GM03348 (cell line): ENCODE data around the gene ITPR1.
A peak's percentile ranks its signal among the peaks of the same experiment; 100 is the strongest.

Source experiments
- DNase-seq: peaks from one replicate; pipeline ENCODE4 v3.0.0; 2012; ENCODE audit warnings: low spot score

ITPR1 gene

DNA sequence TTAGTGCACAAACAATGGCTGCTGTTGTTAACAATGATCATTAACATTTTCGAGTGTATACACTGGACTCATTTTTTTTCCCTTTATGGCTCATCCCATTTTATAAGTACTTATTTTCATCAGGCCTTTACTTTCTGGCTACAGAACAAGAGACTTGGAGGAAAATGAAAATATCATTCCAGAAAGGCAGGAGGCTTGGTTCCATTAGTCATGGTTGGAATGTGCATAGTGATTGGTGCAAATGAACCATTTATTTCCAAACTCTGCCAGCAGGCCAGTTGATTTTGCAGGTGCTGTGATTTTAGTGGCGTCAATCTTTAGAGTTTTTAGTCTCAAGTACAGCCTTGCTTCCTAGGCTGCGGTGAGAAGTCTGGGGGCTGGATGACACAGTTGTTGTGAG, 151.8 kb downstream of the ITPR1 start:
- peak; percentile 25 for DNase-seq

DNA sequence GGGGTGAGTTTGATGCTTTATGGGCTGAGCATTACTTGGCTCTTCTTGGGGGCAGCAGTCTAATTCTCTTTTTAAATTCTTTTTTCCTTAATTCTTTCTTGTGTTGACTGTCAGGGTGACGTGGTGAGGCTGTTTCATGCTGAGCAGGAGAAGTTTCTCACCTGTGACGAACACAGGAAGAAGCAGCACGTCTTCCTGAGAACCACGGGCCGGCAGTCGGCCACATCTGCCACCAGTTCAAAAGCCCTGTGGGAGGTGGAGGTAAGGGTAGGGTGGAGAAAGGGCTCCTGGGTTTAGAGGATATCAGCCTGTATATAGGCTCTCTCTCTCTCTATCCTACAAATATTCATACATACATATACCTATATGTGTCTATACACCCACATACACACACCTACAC, 152.3 kb downstream of the ITPR1 start:
- no peak for DNase-seq

DNA sequence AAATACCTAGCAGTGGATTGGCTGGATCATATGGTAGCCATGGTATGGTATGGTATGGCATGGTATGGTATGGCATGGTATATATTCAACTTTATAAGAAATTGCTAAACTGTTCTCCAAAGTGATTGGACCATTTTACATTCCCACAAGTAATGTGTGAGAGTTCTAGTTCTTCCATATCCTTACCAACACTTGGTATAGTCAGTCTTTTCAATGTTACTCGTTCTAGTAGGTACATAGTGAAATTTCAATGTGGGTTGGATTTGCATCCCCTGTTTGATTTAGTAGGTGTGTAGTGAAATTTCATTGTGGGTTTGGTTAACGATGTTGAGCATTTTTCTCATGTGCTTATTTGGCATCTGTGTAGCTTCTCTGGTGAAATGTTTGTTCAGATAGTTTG, 154.3 kb downstream of the ITPR1 start:
- DNase-seq = no peak

DNA sequence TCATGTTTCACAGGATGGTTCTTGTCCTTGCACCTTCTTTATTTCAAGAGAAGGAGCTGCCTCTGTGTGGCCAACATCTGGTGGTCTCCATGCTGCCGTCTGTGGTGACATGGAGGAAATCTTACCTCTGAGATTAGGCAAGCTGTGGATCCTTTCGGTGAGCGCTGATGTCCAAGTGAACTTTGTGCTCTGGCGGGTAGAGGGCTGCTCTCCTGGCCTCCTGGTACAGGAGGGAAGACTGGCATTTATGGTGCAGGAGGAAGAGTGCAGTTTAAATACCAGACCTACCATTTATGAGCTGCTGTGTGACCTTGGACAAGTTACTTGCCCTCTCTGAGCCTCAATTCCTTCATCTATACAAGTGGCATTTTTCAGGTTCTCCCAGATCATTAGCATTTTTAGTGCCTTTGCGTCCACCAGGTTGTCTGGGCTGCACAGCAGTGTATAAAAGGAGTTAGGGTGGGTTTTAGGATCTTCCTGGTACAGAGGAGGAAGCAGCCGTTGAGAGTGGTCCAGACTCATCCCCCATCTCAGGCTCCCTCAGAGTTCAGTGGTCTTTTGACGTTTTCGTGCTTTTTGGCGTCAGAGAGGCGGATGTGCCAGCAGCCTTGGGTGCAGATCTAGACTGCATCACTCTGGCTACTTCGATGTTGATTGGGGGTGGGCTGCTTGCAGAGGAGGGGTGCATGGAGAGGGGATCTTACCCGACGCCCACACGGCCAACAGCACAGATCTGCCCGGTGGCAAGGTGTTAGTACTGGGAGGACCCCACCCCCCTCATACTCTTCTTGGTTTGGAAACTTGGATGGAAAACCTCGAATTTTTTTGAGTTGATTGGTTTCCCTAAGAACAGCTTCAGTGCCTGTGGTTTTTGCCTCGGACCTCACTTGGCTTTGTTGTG, 162.2 kb downstream of the ITPR1 start:
- no peak for DNase-seq

DNA sequence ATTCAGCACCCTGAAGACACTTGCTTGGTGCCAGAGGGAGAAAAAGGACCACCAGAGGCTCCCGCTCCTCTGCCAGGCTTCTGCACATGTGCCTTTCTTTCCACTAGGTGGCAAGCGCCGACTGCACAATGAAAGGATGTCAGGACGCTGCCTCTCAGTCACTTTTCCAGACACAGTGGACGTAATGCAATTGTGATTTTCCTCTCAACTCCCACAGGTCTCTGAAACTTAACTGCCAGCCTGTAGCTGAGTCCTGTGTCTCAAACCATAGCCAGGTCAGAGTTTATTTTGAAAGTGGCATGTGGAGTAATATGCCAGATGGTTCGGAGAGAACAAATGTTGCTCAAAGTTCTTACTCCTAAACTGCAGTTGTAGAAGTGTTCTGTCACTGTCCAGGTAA, 162.9 kb downstream of the ITPR1 start:
- DNase-seq = peak; percentile 89

DNA sequence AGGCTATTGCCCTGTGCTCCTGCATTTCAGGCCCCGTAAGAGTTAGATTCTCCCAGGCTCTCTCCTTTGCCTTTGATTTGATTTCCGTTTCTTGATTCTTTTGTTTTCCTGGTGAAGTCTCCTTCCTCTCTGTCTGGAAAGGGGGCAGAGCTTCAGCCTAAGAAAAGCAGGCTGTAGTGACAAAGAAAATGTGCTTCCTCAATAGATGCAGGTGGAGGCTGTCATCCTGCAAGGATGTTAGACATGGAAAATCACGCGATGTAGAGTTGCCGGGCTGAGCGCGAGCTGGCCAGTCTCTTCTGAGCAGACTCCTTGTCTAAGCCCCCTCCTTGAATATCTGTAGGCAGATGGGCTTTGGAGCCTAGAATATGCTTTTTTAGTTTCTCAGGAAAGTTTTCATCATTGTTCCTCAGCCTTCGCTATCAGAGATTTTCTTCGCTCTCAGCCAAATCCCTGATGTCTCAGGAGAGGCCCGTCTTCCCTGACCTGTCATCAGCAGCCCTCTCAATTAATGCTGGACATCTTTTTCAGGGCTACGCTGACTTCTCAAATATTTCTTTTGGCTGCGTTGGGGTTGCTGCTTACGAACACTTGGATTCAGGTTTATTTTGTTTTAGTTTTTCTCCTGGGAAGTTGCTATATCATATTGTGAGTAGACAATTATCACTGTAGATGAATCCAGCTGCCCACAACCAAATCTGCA, 163.6 kb downstream of the ITPR1 start:
- DNase-seq = no peak

DNA sequence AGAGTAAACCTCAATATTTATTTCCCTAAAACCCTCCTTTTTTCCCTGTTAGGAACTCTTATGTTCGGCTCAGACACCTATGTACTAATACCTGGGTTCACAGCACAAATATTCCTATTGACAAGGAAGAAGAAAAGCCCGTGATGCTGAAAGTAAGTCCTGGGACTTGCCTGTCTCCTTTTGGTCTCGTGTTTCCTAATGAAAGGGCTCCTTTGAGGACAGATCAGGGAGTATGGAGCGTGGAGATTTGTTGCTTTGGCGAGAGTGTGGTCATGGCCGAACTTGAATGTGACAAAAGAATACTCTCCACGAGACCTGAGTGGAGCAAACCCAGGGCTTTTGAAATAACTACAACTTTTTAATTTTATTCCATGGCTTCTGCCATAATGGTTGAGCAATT, 167.8 kb downstream of the ITPR1 start:
- DNase-seq = no peak

DNA sequence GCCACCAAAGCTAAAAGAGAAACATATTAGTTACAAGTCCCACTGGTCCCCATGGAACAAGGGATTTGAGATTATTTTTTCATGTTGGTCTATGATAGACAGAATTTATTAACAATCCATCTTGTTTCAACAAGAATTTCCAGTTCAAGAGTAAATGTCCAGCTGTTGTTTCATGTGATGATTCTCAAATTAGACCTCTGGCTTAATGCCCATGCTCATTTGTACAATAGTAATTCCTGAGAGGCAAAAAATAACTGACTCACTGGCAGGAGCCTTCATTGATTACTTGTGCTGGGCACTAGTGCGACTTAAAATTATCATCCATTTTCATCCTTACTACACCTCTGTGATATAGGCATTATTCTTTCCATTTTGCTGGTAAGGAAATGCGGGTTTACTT, 171.3 kb downstream of the ITPR1 start:
- DNase-seq = no peak

DNA sequence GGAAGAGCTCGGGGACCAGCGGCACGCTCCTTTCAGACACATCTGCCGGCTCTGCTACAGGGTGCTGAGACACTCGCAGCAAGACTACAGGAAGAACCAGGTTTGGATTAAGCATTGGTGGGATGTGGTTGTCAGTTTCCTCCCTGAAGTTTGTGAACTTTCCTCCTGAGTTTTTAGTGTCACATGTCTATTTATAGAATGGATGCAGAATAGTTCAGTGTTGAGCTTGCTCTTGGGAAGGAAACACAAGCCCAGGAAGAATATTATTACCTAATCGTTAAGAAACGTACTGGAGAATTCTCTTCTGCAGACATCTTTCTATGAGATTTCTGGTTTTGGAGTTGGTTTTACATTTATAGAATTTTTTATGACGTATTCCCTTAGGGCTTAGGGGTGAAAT, 172.0 kb downstream of the ITPR1 start:
- no peak for DNase-seq

DNA sequence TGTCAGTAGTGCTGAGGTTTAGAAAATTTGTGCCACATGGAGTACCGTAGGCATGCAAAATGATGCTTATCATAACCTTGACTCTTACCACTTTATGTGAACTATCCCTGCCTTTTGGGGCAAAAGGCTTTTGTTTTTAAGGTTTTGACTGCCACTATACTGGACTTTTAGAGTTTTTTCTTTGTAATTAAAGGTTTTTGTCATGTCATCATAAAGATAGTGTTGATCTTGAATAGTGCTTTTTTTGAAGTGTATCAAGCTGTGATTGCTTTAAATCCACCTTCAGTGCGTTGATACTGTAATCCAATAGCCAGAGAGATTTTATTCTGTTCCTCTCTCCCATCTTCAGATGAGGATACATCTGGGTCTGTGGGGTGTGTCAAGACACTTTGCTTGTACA, 172.9 kb downstream of the ITPR1 start:
- no peak for DNase-seq

DNA sequence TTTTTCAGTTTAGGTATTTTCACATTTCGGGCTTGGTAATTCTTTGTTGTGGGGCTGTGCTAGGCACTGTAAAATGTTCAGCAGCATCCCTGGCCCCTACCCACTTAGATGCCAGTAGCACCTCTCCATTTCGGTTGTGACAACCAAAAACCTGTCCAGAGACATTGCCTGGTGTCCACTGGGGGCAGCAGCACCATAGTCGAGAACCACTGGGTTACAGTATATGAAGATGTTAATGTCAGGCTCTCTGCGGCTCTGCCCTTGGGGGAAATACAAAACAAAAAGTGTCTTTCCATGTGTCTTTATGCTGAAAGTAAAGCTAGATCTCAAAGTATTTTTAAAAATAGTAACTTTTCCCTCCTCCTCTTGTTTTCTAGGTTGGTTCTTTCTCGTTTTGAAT, 177.2 kb downstream of the ITPR1 start:
- DNase-seq = peak; percentile 52

DNA sequence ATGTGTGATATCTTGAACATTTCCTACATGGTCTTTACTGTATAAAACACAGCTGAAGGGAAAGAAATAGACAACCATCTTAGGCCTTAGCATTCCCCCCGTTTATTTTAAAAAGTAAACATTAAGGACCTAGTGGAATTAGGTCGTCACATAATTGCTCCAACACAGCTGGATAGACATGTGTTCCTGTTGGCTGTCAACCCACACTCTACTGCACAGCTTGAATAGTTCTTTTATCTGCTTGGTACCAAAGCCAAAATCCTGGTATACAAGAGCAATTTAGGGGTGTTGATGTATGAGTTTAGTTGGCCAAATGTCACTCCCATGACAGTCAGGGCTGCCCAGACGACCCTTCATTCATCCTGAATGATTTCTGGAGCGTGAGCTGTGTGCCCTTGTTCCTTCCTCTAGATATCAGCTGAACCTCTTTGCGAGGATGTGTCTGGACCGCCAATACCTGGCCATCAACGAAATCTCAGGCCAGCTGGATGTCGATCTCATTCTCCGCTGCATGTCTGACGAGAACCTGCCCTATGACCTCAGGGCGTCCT, 179.7 kb downstream of the ITPR1 start:
- no peak for DNase-seq

DNA sequence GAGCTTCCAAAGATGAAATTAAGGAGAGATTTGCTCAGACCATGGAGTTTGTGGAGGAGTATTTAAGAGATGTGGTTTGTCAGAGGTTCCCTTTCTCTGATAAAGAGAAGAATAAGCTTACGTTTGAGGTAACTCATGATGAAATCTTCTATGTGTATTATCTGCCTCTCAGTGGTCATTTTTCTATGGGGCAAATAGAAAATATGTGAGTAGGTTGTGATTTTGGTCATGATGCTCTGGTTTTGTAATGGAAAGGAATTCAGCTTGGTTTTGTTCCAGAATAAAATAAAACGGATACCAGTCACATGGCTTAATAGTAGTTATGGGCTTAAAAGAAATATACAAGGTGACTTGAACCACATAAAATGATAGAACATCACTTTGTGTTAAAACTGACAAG, 181.1 kb downstream of the ITPR1 start:
- DNase-seq = peak; percentile 69

DNA sequence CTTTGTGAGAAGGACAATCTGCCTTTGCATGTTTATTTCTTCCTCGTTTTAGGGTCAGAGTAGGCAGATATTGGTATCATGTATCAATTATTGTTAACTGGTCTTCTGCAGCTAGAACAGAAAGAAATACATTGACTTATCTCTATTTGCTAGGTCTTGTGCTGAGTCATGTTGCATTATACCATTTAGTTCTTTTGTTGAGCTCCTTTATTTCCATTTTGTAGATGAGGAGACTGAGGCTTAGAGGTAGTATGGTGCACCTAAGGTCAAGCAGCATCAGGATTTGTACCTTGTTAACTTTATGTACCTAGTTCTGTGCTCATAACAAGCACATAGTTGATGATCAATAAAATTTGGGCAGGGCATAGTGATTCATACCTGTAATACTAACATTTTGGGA, 182.6 kb downstream of the ITPR1 start:
- no peak for DNase-seq

DNA sequence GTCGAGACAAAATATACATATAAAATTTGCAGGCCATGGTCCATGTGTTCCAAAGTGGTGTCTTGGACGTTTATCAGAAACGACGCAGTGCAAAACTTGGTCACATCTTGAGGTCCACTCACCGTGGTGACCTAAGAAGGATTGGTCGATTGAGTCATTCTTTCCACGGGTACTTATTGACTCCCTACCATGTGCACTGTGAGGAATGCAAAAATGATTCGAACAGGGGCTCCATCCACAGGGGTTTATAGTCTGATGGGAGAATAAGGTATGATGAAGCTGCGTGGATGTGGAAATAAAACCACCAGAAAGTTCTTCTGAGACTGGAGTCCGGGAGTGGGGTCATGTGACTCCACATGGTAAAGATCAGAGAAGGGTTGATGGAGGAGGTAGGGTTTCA, 185.2 kb downstream of the ITPR1 start:
- DNase-seq = no peak

DNA sequence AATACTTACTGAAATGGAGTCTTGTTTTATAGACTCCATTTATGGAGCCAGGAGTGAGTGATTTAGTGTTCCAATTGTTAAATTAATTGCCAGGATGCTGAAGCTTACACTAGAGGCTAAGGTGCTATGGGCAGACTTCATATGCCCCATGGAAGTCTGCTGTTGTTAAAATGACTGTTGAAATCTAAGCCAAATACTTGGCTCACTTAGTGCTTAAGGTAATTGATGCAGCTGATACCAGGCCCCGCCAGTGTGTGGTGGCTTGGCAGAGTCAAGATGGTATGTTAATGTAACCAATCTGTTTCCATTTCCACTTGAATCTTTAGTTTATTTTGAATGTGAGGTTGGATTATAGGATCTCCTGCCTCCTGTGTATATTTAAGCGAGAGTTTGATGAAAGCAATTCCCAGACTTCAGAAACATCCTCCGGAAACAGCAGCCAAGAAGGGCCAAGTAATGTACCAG, 187.1 kb downstream of the ITPR1 start:
- no peak for DNase-seq

DNA sequence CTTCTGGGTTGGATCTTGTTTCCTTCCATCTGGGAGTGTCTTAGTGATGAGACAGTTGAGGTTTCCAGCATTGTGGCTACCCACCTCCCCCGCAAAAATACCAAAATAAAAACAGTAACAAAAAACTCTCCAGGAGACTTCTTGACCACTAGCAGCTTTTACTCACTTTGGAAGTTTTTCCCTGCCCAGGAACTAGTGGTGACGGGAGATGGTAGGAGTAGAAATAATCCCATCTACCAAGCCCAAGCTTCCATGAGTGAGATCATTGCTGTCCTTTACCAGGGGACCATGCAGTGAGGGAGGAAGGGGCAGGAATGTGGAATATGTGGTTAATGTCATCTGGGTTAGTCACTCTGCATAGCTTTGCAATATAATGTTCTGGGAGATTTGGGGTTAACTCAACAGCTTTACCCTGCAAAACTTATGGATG, 187.7 kb downstream of the ITPR1 start:
- DNase-seq = peak; percentile 28

DNA sequence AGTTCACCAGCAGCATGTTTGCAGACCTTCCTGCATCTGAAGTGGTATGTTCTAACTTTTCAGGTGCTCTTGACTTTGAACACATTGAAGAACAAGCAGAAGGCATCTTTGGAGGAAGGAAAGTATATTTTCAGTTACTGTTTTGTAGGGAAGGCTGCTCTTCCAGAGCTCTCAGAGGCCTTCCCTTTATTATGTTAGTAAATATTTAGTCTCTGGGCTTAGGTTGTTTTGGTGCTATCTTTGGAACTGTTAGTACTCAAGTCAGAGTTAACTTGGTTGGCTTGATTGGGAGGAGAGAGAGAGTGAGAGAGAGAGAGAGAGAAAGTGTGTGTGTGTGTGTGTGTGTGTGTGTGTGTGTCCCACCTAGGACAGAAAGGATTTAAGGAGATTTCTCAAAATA, 188.2 kb downstream of the ITPR1 start:
- no peak for DNase-seq

DNA sequence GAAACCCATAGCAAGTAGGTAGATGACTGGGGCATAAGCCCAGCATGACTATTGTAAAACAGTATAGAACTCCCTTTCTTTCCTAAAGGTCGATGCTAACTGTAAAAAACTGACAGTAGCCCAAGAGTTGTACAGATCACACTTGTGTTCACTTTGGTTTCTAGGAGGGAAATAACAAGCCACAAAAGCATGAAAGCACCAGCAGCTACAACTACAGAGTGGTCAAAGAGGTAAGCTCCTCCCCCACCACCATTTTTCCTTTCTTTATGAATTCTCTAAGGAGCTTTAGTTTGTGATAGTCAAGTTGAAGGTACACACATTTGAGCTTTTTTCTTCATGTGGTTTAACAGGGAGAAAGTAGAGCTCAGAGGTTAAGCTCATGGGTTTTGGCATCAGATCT, 191.0 kb downstream of the ITPR1 start:
- no peak for DNase-seq

DNA sequence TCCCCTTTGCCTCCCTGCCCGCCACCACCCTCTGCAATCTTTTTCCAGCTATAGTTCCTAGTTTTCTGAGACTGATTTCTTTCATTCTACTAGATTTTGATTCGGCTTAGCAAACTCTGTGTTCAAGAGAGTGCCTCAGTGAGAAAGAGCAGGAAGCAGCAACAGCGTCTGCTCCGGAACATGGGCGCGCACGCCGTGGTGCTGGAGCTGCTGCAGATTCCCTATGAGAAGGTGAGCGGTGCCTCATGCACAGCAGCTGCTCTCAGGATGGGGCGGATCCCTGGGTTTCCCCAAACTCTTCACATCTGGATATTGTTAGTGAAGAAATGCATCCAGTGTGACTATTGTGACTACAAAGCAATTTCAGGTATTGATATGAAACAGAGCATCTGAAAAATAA, 191.8 kb downstream of the ITPR1 start:
- no peak for DNase-seq

DNA sequence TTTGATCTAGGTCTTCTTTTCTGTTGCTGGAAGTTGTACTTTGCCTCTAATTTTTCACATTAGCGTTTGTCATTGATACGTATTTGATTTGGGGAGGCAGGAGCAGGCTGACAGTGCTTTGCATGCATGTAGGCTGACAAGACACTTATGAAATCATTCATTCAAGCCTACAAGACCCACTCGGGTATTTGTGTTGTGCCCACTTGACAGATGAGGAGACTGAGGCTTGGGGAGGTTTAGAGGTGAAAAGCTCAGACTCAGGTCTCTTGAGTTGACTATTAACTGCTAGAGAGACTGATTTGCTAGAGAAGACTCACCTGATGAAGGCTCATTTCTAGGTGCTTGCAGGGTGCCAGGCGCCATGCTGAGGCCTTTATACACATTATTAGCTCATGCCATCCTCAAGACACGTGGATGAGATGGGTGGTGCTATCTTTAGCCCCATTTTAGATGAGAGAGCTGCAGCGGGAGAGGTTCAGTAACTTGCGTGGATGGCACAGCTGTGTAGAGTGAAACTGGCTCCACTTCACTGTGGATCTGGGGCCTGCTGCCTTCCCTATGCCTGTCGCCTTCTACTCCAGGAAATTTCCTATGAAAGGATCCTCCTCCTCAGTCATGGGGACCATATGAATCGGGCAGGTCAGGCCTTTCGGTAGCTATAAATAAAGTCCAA, 192.7 kb downstream of the ITPR1 start:
- no peak for DNase-seq

DNA sequence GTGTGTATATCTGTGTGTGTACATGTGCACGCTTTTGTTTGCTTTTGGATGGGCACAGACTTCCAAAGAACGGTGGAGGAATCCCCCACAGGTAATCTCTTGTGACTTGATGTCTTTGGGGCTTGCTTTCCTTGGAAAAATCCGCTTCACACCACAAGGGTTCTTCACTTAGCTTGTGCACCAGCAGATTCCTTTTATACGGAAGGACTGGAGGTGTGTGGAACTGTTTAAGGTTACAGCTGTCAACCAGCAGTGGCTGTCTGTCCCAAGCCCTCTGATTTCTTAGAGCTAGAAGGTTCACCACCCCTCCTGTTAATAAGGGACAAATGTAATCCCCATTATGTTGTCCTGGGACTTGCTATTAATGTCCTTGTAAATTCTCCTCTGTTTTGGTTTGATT, 193.5 kb downstream of the ITPR1 start:
- no peak for DNase-seq

DNA sequence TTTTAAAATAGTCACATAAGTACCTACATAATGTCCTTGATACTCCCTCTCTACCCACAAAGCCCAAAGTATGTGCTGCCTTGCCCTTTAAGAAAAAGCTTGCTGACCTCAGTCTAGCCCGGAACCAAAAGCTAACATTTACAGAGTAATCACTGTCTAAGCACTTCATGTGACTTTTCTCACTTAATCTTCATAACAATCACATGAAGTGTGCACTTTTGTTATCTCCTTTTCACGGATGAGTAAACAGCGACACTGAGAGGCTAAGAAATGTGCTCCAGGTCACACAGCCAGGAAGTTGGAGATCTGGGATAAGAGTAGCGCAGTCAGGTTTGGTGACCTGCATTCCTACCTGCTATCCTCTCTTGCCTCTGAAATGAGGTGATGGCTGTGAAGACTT, 194.0 kb downstream of the ITPR1 start:
- no peak for DNase-seq
